ENCODE results near the gene GALNT17. TPM values are rescaled to one million over a fixed set of nuclear protein-coding genes. Genes with fewer than 3 reads are reported as not detected.
"Not testable (repeated sequence)": the region's sequence is repeated elsewhere in the genome, so short reads cannot be mapped to it uniquely, and the experiment has no call there.

GALNT17 gene
- total RNA-seq, 1 donor from 2014 or later = 20.2 TPM

DNA sequence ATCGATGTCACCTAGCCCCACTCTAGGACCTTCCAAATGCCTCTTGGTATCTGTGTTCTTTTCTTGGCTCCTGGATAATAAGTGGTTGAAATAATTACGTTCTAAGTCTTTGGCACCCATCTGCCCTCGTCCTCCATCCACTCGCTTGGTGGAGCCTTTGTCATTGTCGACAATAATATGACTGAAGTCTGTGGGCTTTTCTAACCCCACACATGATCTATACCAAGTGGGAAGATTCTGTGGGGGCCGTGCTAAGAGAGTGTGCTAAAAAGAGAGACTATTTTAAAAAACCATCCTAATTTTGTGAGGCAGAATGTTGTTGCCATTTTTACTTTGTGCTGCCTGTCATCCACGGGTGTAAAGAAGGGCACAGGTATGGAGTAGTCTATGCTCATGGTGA is 113.1 kb downstream of the GALNT17 start:
- Mint-ChIP-seq H3K36me3 (no peaks in the 10 kb centered on the region), H3K27ac (no peak overlapping the region), H3K4me1 (ENCODE audit: unreplicated experiment) (peaks cover under 1% of the 10 kb centered on the region), H3K4me3 (no peak overlapping the region), H3K9me3 (no peaks in the 10 kb centered on the region), H3K27me3 (no peaks in the 10 kb centered on the region)
- DNase-seq (ENCODE audit: extremely low spot score, unreplicated experiment) = no peak
- TF ChIP-seq, protein P1, sequence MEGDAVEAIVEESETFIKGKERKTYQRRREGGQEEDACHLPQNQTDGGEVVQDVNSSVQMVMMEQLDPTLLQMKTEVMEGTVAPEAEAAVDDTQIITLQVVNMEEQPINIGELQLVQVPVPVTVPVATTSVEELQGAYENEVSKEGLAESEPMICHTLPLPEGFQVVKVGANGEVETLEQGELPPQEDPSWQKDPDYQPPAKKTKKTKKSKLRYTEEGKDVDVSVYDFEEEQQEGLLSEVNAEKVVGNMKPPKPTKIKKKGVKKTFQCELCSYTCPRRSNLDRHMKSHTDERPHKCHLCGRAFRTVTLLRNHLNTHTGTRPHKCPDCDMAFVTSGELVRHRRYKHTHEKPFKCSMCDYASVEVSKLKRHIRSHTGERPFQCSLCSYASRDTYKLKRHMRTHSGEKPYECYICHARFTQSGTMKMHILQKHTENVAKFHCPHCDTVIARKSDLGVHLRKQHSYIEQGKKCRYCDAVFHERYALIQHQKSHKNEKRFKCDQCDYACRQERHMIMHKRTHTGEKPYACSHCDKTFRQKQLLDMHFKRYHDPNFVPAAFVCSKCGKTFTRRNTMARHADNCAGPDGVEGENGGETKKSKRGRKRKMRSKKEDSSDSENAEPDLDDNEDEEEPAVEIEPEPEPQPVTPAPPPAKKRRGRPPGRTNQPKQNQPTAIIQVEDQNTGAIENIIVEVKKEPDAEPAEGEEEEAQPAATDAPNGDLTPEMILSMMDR (conservative IDR thresholded peaks at IDR 0.05) = no peak

DNA sequence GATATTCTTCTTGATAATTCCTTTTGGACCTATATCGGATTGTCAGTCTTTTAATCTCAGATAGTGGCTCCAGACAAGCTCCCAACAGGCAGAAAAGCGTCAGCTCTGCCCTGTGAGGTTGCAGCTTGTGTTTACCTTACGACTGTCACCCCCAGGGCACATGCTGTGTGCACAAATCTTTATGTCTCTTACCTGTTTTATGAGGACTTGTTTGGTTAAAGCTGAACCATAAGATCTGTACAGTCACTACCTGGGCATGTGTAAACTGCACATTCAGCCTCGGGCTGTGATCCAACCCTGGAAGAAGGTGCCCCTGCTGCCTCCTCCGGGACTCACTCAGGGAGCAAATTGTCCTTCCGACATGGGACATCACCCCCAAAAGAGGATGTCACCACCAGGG is 119.8 kb downstream of the GALNT17 start:
- Mint-ChIP-seq H3K27ac (no peak overlapping the region), H3K4me1 (ENCODE audit: unreplicated experiment) (no peaks in the 10 kb centered on the region)

DNA sequence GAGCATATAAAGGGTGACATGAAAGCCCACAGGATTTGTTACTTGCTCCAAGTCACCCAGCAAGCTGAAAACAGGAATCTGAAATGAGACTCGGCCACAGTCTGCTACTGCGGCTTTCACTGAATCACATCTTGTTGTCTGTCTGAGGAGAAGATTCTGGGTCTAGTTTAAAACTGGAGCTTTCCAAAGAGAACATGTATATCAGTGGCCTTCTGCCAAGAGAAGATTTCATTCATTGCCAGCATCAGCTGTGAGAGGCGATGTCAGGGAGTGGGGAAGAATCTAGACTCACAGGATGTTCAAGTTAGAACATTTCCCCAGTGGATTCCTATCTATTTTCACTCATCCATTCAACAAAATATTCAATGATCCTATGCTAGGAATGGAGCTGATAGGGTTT is 122.8 kb downstream of the GALNT17 start:
- no peaks in the 10 kb centered on the region for H3K4me1 Mint-ChIP-seq (ENCODE audit: unreplicated experiment)
- DNase-seq (ENCODE audit: extremely low spot score, unreplicated experiment) = no peak
- H3K27me3 Mint-ChIP-seq = no peaks in the 10 kb centered on the region
- TF ChIP-seq, protein P1 (conservative IDR thresholded peaks at IDR 0.05) = no peak
- H3K36me3 Mint-ChIP-seq = no peaks in the 10 kb centered on the region
- H3K27ac Mint-ChIP-seq = no peak overlapping the region
- peaks cover 9% of the 10 kb centered on the region for H3K9me3 Mint-ChIP-seq
- no peak overlapping the region for H3K4me3 Mint-ChIP-seq

More for the DNA sequence above, 119.8 kb downstream of the GALNT17 start:
- Mint-ChIP-seq H3K9me3 (peaks cover 9% of the 10 kb centered on the region), H3K36me3 (no peaks in the 10 kb centered on the region), H3K4me3 (no peak overlapping the region), H3K27me3 (no peaks in the 10 kb centered on the region)
- DNase-seq (ENCODE audit: extremely low spot score, unreplicated experiment) = no peak
- TF ChIP-seq, protein P1 (conservative IDR thresholded peaks at IDR 0.05) = no peak

DNA sequence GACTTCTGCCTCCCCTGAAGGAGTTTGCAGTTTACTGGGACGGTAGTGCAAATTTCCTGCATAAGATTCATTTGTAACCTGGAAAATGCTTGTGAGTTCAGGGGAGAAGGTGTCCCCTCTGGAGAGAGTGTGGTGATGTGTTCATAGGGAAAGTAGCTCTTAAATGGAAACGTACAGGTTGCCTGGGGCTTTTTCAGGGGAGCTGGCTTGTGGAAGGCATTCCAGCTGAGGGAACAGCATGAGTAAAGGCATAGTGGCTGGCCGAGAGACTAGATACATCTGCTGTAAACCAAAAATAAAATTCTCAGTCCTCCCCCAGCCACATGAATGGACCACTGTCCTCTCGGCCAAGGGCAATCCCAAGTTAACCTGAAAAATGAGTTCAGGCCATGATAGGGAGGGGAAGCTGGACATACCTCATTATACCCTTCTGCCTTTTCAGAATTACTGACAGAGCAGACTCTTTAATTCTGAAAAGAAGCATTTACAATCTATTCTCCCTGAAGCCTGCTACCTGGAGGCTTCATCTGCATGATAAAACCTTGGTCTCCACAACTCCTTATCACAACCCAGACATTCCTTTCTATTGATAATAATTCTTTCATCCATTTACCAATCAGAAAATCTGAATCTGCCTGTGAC is 123.7 kb downstream of the GALNT17 start:
- no peaks in the 10 kb centered on the region for H3K36me3 Mint-ChIP-seq
- TF ChIP-seq, protein P1 (conservative IDR thresholded peaks at IDR 0.05) = no peak
- DNase-seq (ENCODE audit: extremely low spot score, unreplicated experiment) = no peak
- no peaks in the 10 kb centered on the region for H3K27me3 Mint-ChIP-seq
- peaks cover 9% of the 10 kb centered on the region for H3K9me3 Mint-ChIP-seq
- no peak overlapping the region for H3K4me3 Mint-ChIP-seq
- no peaks in the 10 kb centered on the region for H3K4me1 Mint-ChIP-seq (ENCODE audit: unreplicated experiment)
- H3K27ac Mint-ChIP-seq = no peak overlapping the region

DNA sequence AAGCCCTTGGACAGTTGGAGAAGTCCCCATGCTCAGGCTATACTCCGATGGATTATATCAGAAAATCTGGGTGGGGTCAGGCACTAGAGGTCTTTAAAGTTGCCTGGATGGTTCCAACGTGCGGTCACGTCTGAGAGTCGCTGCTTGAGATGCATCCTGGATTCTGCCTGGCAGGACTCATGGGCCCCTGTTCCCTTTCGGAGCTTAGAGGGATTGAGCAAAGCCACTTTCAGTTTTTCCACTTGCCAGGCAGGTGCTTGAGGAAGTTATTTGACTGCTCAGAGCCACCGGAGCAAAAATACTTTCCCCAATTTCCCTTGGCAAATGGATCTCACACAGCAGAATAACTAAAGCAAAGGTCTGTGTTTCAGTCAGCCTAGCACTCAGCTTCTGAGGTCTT is 129.1 kb downstream of the GALNT17 start:
- H3K4me3 Mint-ChIP-seq = no peak overlapping the region
- no peak overlapping the region for H3K27ac Mint-ChIP-seq
- H3K9me3 Mint-ChIP-seq = peaks cover 9% of the 10 kb centered on the region
- no peaks in the 10 kb centered on the region for H3K27me3 Mint-ChIP-seq
- TF ChIP-seq, protein P1 (conservative IDR thresholded peaks at IDR 0.05) = no peak
- DNase-seq (ENCODE audit: extremely low spot score, unreplicated experiment) = no peak
- H3K4me1 Mint-ChIP-seq (ENCODE audit: unreplicated experiment) = no peaks in the 10 kb centered on the region
- H3K36me3 Mint-ChIP-seq = no peaks in the 10 kb centered on the region

DNA sequence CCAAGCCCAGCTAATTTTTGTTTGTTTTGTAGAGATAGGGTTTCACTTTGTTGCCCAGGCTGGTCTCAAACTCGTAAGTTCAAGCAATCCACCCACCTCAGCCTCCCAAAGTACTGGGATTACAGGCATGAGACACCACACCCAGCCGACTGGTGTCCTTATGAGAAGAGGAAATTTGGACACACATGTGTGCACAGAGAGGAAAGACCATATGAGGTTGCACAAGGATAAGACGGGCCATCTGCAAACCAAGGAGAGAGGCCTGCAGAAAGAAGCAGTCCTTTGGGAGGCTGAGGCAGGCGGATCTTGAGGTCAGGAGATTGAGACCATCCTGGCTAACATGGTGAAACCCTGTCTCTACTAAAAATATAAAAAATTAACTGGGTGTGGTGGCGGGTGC is 130.9 kb downstream of the GALNT17 start:
- not testable (repeated sequence) for H3K27ac Mint-ChIP-seq; H3K4me1 Mint-ChIP-seq (ENCODE audit: unreplicated experiment); H3K36me3 Mint-ChIP-seq; H3K27me3 Mint-ChIP-seq; H3K4me3 Mint-ChIP-seq; DNase-seq (ENCODE audit: extremely low spot score, unreplicated experiment)
- H3K9me3 Mint-ChIP-seq = peaks cover 14% of the 10 kb centered on the region
